HL-60/S4 (cell line): ENCODE results near the gene HSD3B7.
"Not testable (repeated sequence)": the region's sequence is repeated elsewhere in the genome, so short reads cannot be mapped to it uniquely, and the experiment has no call there.

Experiments used
- in situ Hi-C: fragments of 300-500 bp; cut with MboI; formaldehyde crosslinking; loops from 2 replicates; pipeline ENCODE4 v1.14.3; 2022; ENCODE audit warnings: low sequenced_read_pairs

Gene HSD3B7

GRCh38 chr16:31013292-31013691, 28.3 kb downstream of the HSD3B7 start:
- in situ Hi-C loops, result not testable (repeated sequence)

GRCh38 chr16:31016018-31016417, 31.0 kb downstream of the HSD3B7 start:
- in situ Hi-C loops, result no loop called here

- in situ Hi-C loops, result not testable (repeated sequence)
Measured at GRCh38 chr16:31017756-31018155, 32.7 kb downstream of the HSD3B7 start.

- in situ Hi-C loops, result no loop called here
Measured at GRCh38 chr16:31020536-31020935, 35.5 kb downstream of the HSD3B7 start.

- in situ Hi-C loops, result no loop called here
Measured at GRCh38 chr16:31022544-31023251, 37.7 kb downstream of the HSD3B7 start.

GRCh38 chr16:31023252-31023602, 38.2 kb downstream of the HSD3B7 start:
- in situ Hi-C loops, result no loop called here

- in situ Hi-C loops, result no loop called here
Measured at GRCh38 chr16:31023627-31024226, 38.7 kb downstream of the HSD3B7 start.

- in situ Hi-C loops, result no loop called here
Measured at GRCh38 chr16:31025339-31025738, 40.3 kb downstream of the HSD3B7 start.

GRCh38 chr16:31029272-31029671, 44.3 kb downstream of the HSD3B7 start:
- in situ Hi-C loops, result no loop called here

- in situ Hi-C loops, result no loop called here
Measured at GRCh38 chr16:31031276-31031675, 46.3 kb downstream of the HSD3B7 start.

GRCh38 chr16:31032736-31033708, 48.0 kb downstream of the HSD3B7 start, which contains the start of gene STX4:
TSS of gene STX4 (plus strand) at chr16:31033558. CDS start at chr16:31033806, 248 bp downstream.
- in situ Hi-C loops, result no loop called here

GRCh38 chr16:31033709-31034492, 48.9 kb downstream of the HSD3B7 start:
- in situ Hi-C loops, result no loop called here

- in situ Hi-C loops, result no loop called here
Measured at GRCh38 chr16:31036691-31037090, 51.7 kb downstream of the HSD3B7 start.
